WTC11 (cell line): ENCODE measurements around the gene ZNF302. TPM values are rescaled to one million over a fixed set of nuclear protein-coding genes. Genes with fewer than 3 reads are reported as not detected.
"Not testable (repeated sequence)": the region's sequence is repeated elsewhere in the genome, so short reads cannot be mapped to it uniquely, and the experiment has no call there.

Source experiments
- ATAC-seq: fragments of 200-7000 bp; cut with Tn5 transposase; 2 replicates; pipeline ENCODE4 v1.10.0; 2021; ENCODE audit warnings: mild to moderate bottlenecking, moderate library complexity
- CTCF ChIA-PET: fragments of 300-600 bp; sonication (Branson Sonifier 250); formaldehyde crosslinking; loops from one replicate; lab custom pipeline; 2021; ENCODE audit warnings: antibody characterized with exemption; lab: Charles Lee
- POLR2A ChIA-PET: fragments of 350-600 bp; sonication (Branson Sonifier 250); formaldehyde crosslinking; loops from one replicate; lab custom pipeline; 2021; ENCODE audit warnings: antibody characterized with exemption; lab: Charles Lee
- DNase-seq: peaks from one replicate; pipeline ENCODE4 v3.0.0; 2021; ENCODE audit warnings: low spot score
- H3K27ac Mint-ChIP-seq: 2 replicates; pipeline ENCODE4 v1.8.0; 2021; ENCODE audit warnings: mixed read lengths
- H3K27me3 Mint-ChIP-seq: 2 replicates; pipeline ENCODE4 v1.8.0; 2021; ENCODE audit warnings: low read depth, mild to moderate bottlenecking, moderate library complexity, mixed read lengths
- H3K36me3 Mint-ChIP-seq: 2 replicates; pipeline ENCODE4 v1.8.0; 2021; ENCODE audit warnings: mixed read lengths
- H3K4me1 Mint-ChIP-seq: 2 replicates; pipeline ENCODE4 v1.8.0; 2022; ENCODE audit warnings: mixed read lengths
- H3K4me3 Mint-ChIP-seq: 2 replicates; pipeline ENCODE4 v1.8.0; 2021; ENCODE audit warnings: mild to moderate bottlenecking, moderate library complexity, mixed read lengths
- H3K9me3 Mint-ChIP-seq: 2 replicates; pipeline ENCODE4 v1.8.0; 2021; ENCODE audit warnings: mixed read lengths
- CBFB ChIP-seq: sonication (generic); formaldehyde crosslinking; IDR thresholded peaks from 2 replicates; pipeline ENCODE4 v1.8.1; 2022; ENCODE audit warnings: mild to moderate bottlenecking, low read depth, missing genetic modification reagents
- E2F4 ChIP-seq: sonication (generic); formaldehyde crosslinking; IDR thresholded peaks from 2 replicates; pipeline ENCODE4 v1.8.1; 2022; ENCODE audit warnings: low read depth, mild to moderate bottlenecking, moderate library complexity, missing genetic modification reagents, borderline replicate concordance
- ETV6 ChIP-seq: sonication (generic); formaldehyde crosslinking; IDR thresholded peaks from 2 replicates; pipeline ENCODE4 v1.8.1; 2022; ENCODE audit warnings: mild to moderate bottlenecking, missing genetic modification reagents
- FOXJ3 ChIP-seq: sonication (generic); formaldehyde crosslinking; IDR thresholded peaks from 2 replicates; pipeline ENCODE4 v1.9.0; 2021; ENCODE audit warnings: missing genetic modification reagents, mild to moderate bottlenecking, borderline replicate concordance
- GTF2I ChIP-seq: fragments of 250-450 bp; sonication (Bioruptor Pico); conservative IDR thresholded peaks from 2 replicates; pipeline ENCODE4 v1.4.0; 2021; ENCODE audit warnings: mild to moderate bottlenecking
- HMGXB4 ChIP-seq: sonication (generic); formaldehyde crosslinking; IDR thresholded peaks from 2 replicates; pipeline ENCODE4 v1.8.1; 2023; ENCODE audit warnings: mild to moderate bottlenecking, moderate library complexity, missing genetic modification reagents
- JUN ChIP-seq: sonication (generic); formaldehyde crosslinking; IDR thresholded peaks from 2 replicates; pipeline ENCODE4 v1.8.0; 2023; ENCODE audit warnings: mild to moderate bottlenecking, missing genetic modification reagents
- NR1H2 ChIP-seq: sonication (generic); formaldehyde crosslinking; IDR thresholded peaks from 2 replicates; pipeline ENCODE4 v1.9.0; 2021; ENCODE audit warnings: mild to moderate bottlenecking, moderate library complexity, missing genetic modification reagents
- NR2C2 ChIP-seq: sonication (generic); formaldehyde crosslinking; IDR thresholded peaks from 2 replicates; pipeline ENCODE4 v1.8.0; 2022; ENCODE audit warnings: mild to moderate bottlenecking, missing genetic modification reagents
- SMAD3 ChIP-seq: sonication (generic); formaldehyde crosslinking; IDR thresholded peaks from 2 replicates; pipeline ENCODE4 v1.8.0; 2022; ENCODE audit warnings: missing genetic modification reagents, mild to moderate bottlenecking, borderline replicate concordance
- TEAD4 ChIP-seq: sonication (generic); formaldehyde crosslinking; IDR thresholded peaks from 2 replicates; pipeline ENCODE4 v1.8.0; 2022; ENCODE audit warnings: mild to moderate bottlenecking, missing genetic modification reagents
- USF2 ChIP-seq: sonication (generic); formaldehyde crosslinking; IDR thresholded peaks from 2 replicates; pipeline ENCODE4 v1.8.1; 2023; ENCODE audit warnings: mild to moderate bottlenecking, missing genetic modification reagents, moderate library complexity
- ZBTB43 ChIP-seq: sonication (generic); formaldehyde crosslinking; IDR thresholded peaks from 2 replicates; pipeline ENCODE4 v1.8.1; 2023; ENCODE audit warnings: mild to moderate bottlenecking, missing genetic modification reagents
- ZNF281 ChIP-seq: sonication (generic); formaldehyde crosslinking; IDR thresholded peaks from 2 replicates; pipeline ENCODE4 v1.8.0; 2023; ENCODE audit warnings: mild to moderate bottlenecking, missing genetic modification reagents
- ZNF512 ChIP-seq: sonication (generic); formaldehyde crosslinking; IDR thresholded peaks from 2 replicates; pipeline ENCODE4 v1.8.1; 2022; ENCODE audit warnings: missing genetic modification reagents, borderline replicate concordance
- ZNF532 ChIP-seq: fragments of 250-450 bp; sonication (Bioruptor Pico); IDR thresholded peaks from 2 replicates; pipeline ENCODE4 v1.9.0; 2021; ENCODE audit warnings: mild to moderate bottlenecking, borderline replicate concordance
- total RNA-seq: library from RNA; stranded (reverse); gene quantifications from 3 replicates; pipeline ENCODE4 v1.2.3, GENCODE V29; 2021

The ZNF302 gene
- total RNA-seq, 1 experiment from 2014 or later, result 23.5 TPM

- CTCF ChIA-PET, result no interaction called here
- peaks cover 15% of the 10 kb centered on the region for H3K4me1 Mint-ChIP-seq
These were observed 4.0 kb downstream of the ZNF302 start for GRCh38 chr19:34681478-34681877.

GRCh38 chr19:34685266-34685665 lies 7.8 kb downstream of the ZNF302 start:
- CTCF ChIA-PET, H3K27me3 Mint-ChIP-seq, DNase-seq, H3K4me1 Mint-ChIP-seq, H3K27ac Mint-ChIP-seq, POLR2A ChIA-PET, ATAC-seq, H3K4me3 Mint-ChIP-seq: not testable (repeated sequence)
- H3K36me3 Mint-ChIP-seq, result peaks cover 54% of the 10 kb centered on the region
- H3K9me3 Mint-ChIP-seq, result peaks cover 35% of the 10 kb centered on the region

More at GRCh38 chr19:34681478-34681877, 4.0 kb downstream of the ZNF302 start:
- peaks cover 28% of the 10 kb centered on the region for H3K9me3 Mint-ChIP-seq
- no peak overlapping the region for H3K27ac Mint-ChIP-seq
- peaks cover under 1% of the 10 kb centered on the region; the same call in 1 of the 2 replicates for H3K27me3 Mint-ChIP-seq
- no peak overlapping the region for H3K4me3 Mint-ChIP-seq
- peaks cover 68% of the 10 kb centered on the region for H3K36me3 Mint-ChIP-seq
- POLR2A ChIA-PET, result no interaction called here
- TF ChIP-seq SMAD3 (CRISPR knock-in tag) (no peak), ZNF512 (CRISPR knock-in tag) (no peak), E2F4 (CRISPR knock-in tag) (no peak), ETV6 (CRISPR knock-in tag) (no peak), FOXJ3 (CRISPR knock-in tag) (no peak), ZNF281 (no peak), USF2 (no peak), ZBTB43 (no peak)
- no peak for ATAC-seq
- no peak for DNase-seq

- Mint-ChIP-seq H3K4me3 (no peak overlapping the region), H3K36me3 (peaks cover 45% of the 10 kb centered on the region), H3K27ac (no peak overlapping the region), H3K27me3 (peaks cover 4% of the 10 kb centered on the region), H3K4me1 (no peaks in the 10 kb centered on the region), H3K9me3 (peaks cover 35% of the 10 kb centered on the region)
- CTCF ChIA-PET, result no interaction called here
- ATAC-seq, result no peak
- DNase-seq, result no peak
- POLR2A ChIA-PET, result no interaction called here
- TF ChIP-seq HMGXB4 (CRISPR knock-in tag), result no peak
- TF ChIP-seq TEAD4 (CRISPR knock-in tag), result no peak
- TF ChIP-seq JUN (CRISPR knock-in tag), result no peak
- no peak for TF ChIP-seq GTF2I (CRISPR knock-in tag)
- TF ChIP-seq CBFB (CRISPR knock-in tag), result no peak
- no peak for TF ChIP-seq NR1H2
- TF ChIP-seq ZNF532 (CRISPR knock-in tag), result no peak
- TF ChIP-seq NR2C2 (CRISPR knock-in tag), result no peak
These were observed 9.0 kb downstream of the ZNF302 start for GRCh38 chr19:34686455-34686854.
